IMR-90 (cell line): ENCODE data around the gene CELSR1. TPM values are rescaled to one million over a fixed set of nuclear protein-coding genes. Genes with fewer than 3 reads are reported as not detected.

Experiments
- ATAC-seq: fragments of 200-7000 bp; cut with Tn5 transposase; 2 replicates; pipeline ENCODE4 v1.9.1; 2020; ENCODE audit warnings: low read depth, mild to moderate bottlenecking, moderate library complexity
- BruUV-seq: library from RNA; stranded (reverse); fragments of 400-500 nt; replicated peaks from 2 replicates; lab custom pipeline; 2021; lab: Mats Ljungman, UMichigan
- CTCF ChIA-PET: fragments of 300-600 bp; formaldehyde crosslinking; extraction: SDS; loops from one replicate; lab custom pipeline; 2021; ENCODE audit warnings: antibody characterized with exemption; lab: Yijun Ruan, JAX
- POLR2A ChIA-PET: fragments of 300-600 bp; sonication (Branson Sonifier 250); formaldehyde crosslinking; loops from one replicate; lab custom pipeline; 2022; ENCODE audit warnings: antibody characterized with exemption; ENCODE audit not compliant: unreplicated experiment; lab: Charles Lee
- DNase-seq: peaks from one replicate; pipeline ENCODE4 v3.0.0; 2013
- H2AFZ ChIP-seq: replicated peaks from 2 replicates; pipeline ENCODE3; 2013; ENCODE audit warnings: low read length, mild to moderate bottlenecking; ENCODE audit not compliant: poor library complexity
- H2AK5ac ChIP-seq: 2 replicates; pipeline ENCODE4 v1.6.1; 2013; ENCODE audit warnings: low read depth, low read length, inconsistent platforms
- H2AK9ac ChIP-seq: replicated peaks from 2 replicates; pipeline ENCODE3; 2013; ENCODE audit warnings: mild to moderate bottlenecking, low read depth, low read length, moderate library complexity; ENCODE audit not compliant: poor library complexity
- H2BK120ac ChIP-seq: 2 replicates; pipeline ENCODE4 v1.6.1; 2013; ENCODE audit warnings: low read depth, low read length, inconsistent platforms
- H2BK15ac ChIP-seq: 3 replicates; pipeline ENCODE4 v1.6.1; 2013; ENCODE audit warnings: low read depth, low read length, inconsistent platforms
- H2BK20ac ChIP-seq: 2 replicates; pipeline ENCODE4 v1.6.1; 2013; ENCODE audit warnings: low read depth, mild to moderate bottlenecking, inconsistent platforms, low read length, moderate library complexity
- H2BK5ac ChIP-seq: 2 replicates; pipeline ENCODE4 v1.6.1; 2013; ENCODE audit warnings: mild to moderate bottlenecking, low read depth, low read length, inconsistent platforms; ENCODE audit not compliant: poor library complexity, severe bottlenecking
- H3K14ac ChIP-seq: replicated peaks from 2 replicates; pipeline ENCODE4 v1.6.1; 2013; ENCODE audit warnings: low read depth, low read length, inconsistent platforms
- H3K18ac ChIP-seq: 2 replicates; pipeline ENCODE4 v1.6.1; 2013; ENCODE audit warnings: low read depth, low read length, control low read depth
- H3K23ac ChIP-seq: 2 replicates; pipeline ENCODE4 v1.6.1; 2013; ENCODE audit warnings: low read depth, low read length, inconsistent platforms
- H3K27ac ChIP-seq: 2 replicates; pipeline ENCODE4 v1.5.1; 2013; ENCODE audit warnings: mild to moderate bottlenecking, control low read depth, low read length; ENCODE audit not compliant: insufficient read depth
- H3K27me3 ChIP-seq: 2 replicates; pipeline ENCODE4 v1.6.1; 2013; ENCODE audit warnings: low read length; ENCODE audit not compliant: control insufficient read depth, insufficient read depth
- H3K36me3 ChIP-seq: 2 replicates; pipeline ENCODE4 v1.6.1; 2013; ENCODE audit warnings: low read length, mixed read lengths; ENCODE audit not compliant: control insufficient read depth, insufficient read depth
- H3K4ac ChIP-seq: 2 replicates; pipeline ENCODE4 v1.6.1; 2013; ENCODE audit warnings: low read depth, low read length, inconsistent platforms
- H3K4me1 ChIP-seq: 2 replicates; pipeline ENCODE4 v1.6.1; 2013; ENCODE audit warnings: low read length, mixed read lengths; ENCODE audit not compliant: control insufficient read depth, insufficient read depth
- H3K4me2 ChIP-seq: 2 replicates; pipeline ENCODE4 v1.6.1; 2013; ENCODE audit warnings: low read depth, mild to moderate bottlenecking, control low read depth, low read length, moderate library complexity
- H3K4me3 ChIP-seq: 2 replicates; pipeline ENCODE4 v1.5.1; 2013; ENCODE audit warnings: low read depth, mild to moderate bottlenecking, control low read depth, low read length, moderate library complexity; ENCODE audit not compliant: insufficient read depth
- H3K56ac ChIP-seq: 2 replicates; pipeline ENCODE4 v1.6.1; 2013; ENCODE audit warnings: low read length, inconsistent platforms; ENCODE audit not compliant: insufficient read depth; ENCODE audit errors: extremely low read depth
- H3K79me1 ChIP-seq, 2 experiments: 2 replicates each; pipeline ENCODE4 v1.6.1; 2013; ENCODE audit warnings: low read length in 2 of 2, inconsistent platforms in 1 of 2, low read depth in 1 of 2
- H3K9ac ChIP-seq: 2 replicates; pipeline ENCODE4 v1.6.1; 2013; ENCODE audit warnings: low read depth, low read length, control low read depth
- H3K9me1 ChIP-seq: 2 replicates; pipeline ENCODE4 v1.6.1; 2013; ENCODE audit warnings: low read length, inconsistent platforms; ENCODE audit not compliant: insufficient read depth
- H3K9me3 ChIP-seq: 2 replicates; pipeline ENCODE4 v1.6.1; 2013; ENCODE audit warnings: low read length; ENCODE audit not compliant: control insufficient read depth, insufficient read depth
- H4K20me1 ChIP-seq: 2 replicates; pipeline ENCODE4 v1.6.1; 2013; ENCODE audit warnings: low read length, inconsistent platforms; ENCODE audit not compliant: insufficient read depth
- H4K5ac ChIP-seq: 2 replicates; pipeline ENCODE4 v1.6.1; 2013; ENCODE audit warnings: mild to moderate bottlenecking, low read depth, low read length, control low read depth
- H4K8ac ChIP-seq, 2 experiments: 2 replicates each; pipeline ENCODE4 v1.6.1; 2013; ENCODE audit warnings: low read depth in 2 of 2, low read length in 2 of 2, control low read depth in 1 of 2, inconsistent platforms in 1 of 2
- H4K91ac ChIP-seq: 2 replicates; pipeline ENCODE4 v1.6.1; 2013; ENCODE audit warnings: low read depth, low read length, inconsistent platforms; ENCODE audit not compliant: insufficient read depth
- ELK1 ChIP-seq: fragments of 150-350 bp; IDR thresholded peaks from 2 replicates; pipeline ENCODE4 v1.6.1; 2016; ENCODE audit warnings: low read depth, mild to moderate bottlenecking, low read length, moderate library complexity, borderline replicate concordance
- MAFK ChIP-seq: IDR thresholded peaks from 2 replicates; pipeline ENCODE4 v1.6.1; 2012; ENCODE audit warnings: low read depth, low read length, improper control_type of control experiment
- WGBS, 2 experiments: methylation state at CpG; one replicate each; pipeline versions ENCODE4 v1.1.5 to v1.1.7; 2013; ENCODE audit warnings: missing lambda C conversion rate in 2 of 2; ENCODE audit not compliant: insufficient read length in 1 of 2; ENCODE audit errors: extremely low coverage in 2 of 2; 5-methylcytosine and 5-hydroxymethylcytosine counted together
- dilution Hi-C: fragments of 300-500 bp; cut with HindIII; formaldehyde crosslinking; loops from one replicate; pipeline ENCODE4 v1.14.3; 2018; ENCODE audit warnings: low sequenced_read_pairs; ENCODE audit not compliant: unreplicated experiment
- in situ Hi-C: fragments of 300-500 bp; cut with MboI; formaldehyde crosslinking; loops from 3 replicates; pipeline ENCODE4 v1.14.3; 2019; ENCODE audit warnings: low sequenced_read_pairs, inconsistent platforms, mixed read lengths
- intact Hi-C: fragments of 100-400 bp; cut with micrococcal nuclease; formaldehyde crosslinking; loops from 2 replicates; pipeline ENCODE4 v1.10.0; 2022
- polyA plus RNA-seq, 3 experiments: library from polyadenylated mRNA; depleted of rRNA; stranded (reverse); fragments of >200 nt; gene quantifications; 2 replicates each; pipeline ENCODE4 v1.2.3, GENCODE V29; 2012; ENCODE audit warnings: low replicate concordance in 1 of 3
- total RNA-seq: library from RNA; depleted of rRNA; stranded (reverse); fragments of >200 nt; gene quantifications from 2 replicates; pipeline ENCODE4 v1.2.3, GENCODE V29; 2012

Gene CELSR1
- total and polyA plus RNA-seq, 2 of the 4 experiments (the other 2 are of a cell fraction), result 0.36 to 0.82 TPM

GRCh38 chr22:46392137-46392844, 145.1 kb downstream of the CELSR1 start:
- no peak overlapping the region for H3K4ac ChIP-seq
- TF ChIP-seq ELK1 (no peak), MAFK (no peak)
- H4K8ac ChIP-seq, result no peak overlapping the region
- CTCF ChIA-PET, result interaction anchor here (1.2 kb wide), 1 partner anchor 11 kb away, joined by 3 read pairs; no protein-coding TSS in a partner anchor
- H3K56ac ChIP-seq, result no peak overlapping the region
- no peaks in the 10 kb centered on the region for H3K9me1 ChIP-seq
- no peak overlapping the region for H3K9ac ChIP-seq
- no peak overlapping the region for H4K5ac ChIP-seq
- H2BK5ac ChIP-seq, result no peak overlapping the region
- DNase-seq (no peak), ATAC-seq (no peak)
- no peak overlapping the region for H2AK5ac ChIP-seq
- H3K4me3 ChIP-seq, result no peak overlapping the region
- H3K14ac ChIP-seq, result no peak overlapping the region
- in situ Hi-C loops, result no loop called here
- H3K27ac ChIP-seq, result no peak overlapping the region
- dilution Hi-C loops, result no loop called here
- no peak overlapping the region for H2AFZ ChIP-seq
- H2BK20ac ChIP-seq, result no peak overlapping the region
- no TSS peak for BruUV-seq
- H4K91ac ChIP-seq, result no peak overlapping the region
- H2AK9ac ChIP-seq, result no peak overlapping the region
- H3K4me2 ChIP-seq, result no peak overlapping the region
- POLR2A ChIA-PET, result no interaction called here
- H2BK120ac ChIP-seq, result no peak overlapping the region
- H3K36me3 ChIP-seq, result no peaks in the 10 kb centered on the region
- H3K4me1 ChIP-seq, result no peaks in the 10 kb centered on the region
- H3K27me3 ChIP-seq, result peaks cover 4% of the 10 kb centered on the region; the same call in 1 of the 2 replicates
- no CpG with 5 or more reads among the region's 16 CpGs for WGBS, 2 experiments
- no peak overlapping the region for H3K23ac ChIP-seq
- H3K79me1 ChIP-seq, result no peaks in the 10 kb centered on the region
- intact Hi-C loops, result loop anchor here (10.0 kb wide), 1 partner anchor 133 kb away; no protein-coding TSS in a partner anchor
- no peaks in the 10 kb centered on the region for H3K9me3 ChIP-seq
- H4K20me1 ChIP-seq, result no peaks in the 10 kb centered on the region
- H3K18ac ChIP-seq, result no peak overlapping the region
- no peak overlapping the region for H2BK15ac ChIP-seq
